HG02571 (cell line): ENCODE results near the gene MCF2L.

Source experiments
- ATAC-seq: cut with Tn5 transposase; IDR thresholded peaks from one replicate; pipeline ENCODE4 v1.9.1; 2021; ENCODE audit warnings: mild to moderate bottlenecking, moderate library complexity; ENCODE audit not compliant: unreplicated experiment

MCF2L gene

DNA sequence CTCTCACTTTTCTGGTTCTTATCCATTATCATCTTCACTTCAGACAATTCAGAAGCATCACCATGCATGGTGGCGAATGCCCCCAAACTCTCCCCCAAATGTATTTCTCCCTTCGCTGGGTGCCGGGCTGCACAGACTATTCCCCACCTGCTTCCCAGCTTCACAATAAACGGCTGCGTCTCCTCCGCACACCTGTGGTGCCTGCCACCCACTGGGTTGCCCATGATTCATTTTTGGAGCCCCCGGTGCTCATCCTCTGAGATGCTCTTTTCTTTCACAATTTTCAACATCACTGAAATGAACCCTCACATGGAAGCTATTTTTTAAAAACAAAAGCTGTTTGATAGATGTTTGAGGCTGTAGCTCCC, 150.8 kb downstream of the MCF2L start:
- no peak for ATAC-seq

DNA sequence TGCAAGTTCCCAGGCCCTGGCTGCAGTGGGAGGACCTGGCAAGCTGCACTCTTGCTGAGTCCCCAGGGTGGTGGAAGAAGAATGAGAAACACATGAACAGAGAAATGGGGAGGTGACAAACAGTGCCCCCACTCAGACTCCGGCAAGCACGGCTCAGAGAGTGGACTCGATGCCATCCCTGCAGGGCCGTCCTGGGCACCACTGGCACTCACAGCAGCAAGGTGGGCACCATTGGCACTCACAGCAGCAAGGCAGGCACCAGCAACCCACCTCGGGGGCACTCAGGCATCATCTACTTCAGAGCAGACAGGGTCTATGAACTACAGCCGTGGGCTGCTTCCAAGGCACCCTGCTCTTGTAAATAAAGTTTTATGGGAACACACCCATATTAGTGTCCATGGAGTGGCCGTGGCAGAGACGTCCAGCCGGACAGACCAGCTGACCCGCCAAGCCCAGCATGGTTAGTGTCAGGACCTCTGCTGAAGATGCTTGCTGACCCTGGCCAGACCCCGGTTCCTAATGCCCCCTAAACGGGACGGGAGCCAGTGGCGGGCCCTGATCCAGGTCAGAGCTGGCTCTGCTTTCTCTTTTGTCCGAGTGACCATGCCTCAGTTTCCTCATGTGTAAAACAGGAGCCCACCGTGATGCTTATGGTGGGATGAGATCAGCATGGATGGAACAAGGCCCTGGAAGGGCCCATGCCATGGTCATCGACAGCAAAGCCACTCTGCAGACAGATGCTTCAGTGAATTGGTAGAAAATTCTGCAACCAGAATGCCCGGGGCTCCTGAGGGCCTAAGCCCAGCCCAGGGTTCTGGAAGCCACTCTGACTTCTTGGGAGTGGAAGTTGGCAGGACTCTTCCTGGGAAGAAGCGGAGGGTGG, 151.5 kb downstream of the MCF2L start:
- ATAC-seq, result no peak

DNA sequence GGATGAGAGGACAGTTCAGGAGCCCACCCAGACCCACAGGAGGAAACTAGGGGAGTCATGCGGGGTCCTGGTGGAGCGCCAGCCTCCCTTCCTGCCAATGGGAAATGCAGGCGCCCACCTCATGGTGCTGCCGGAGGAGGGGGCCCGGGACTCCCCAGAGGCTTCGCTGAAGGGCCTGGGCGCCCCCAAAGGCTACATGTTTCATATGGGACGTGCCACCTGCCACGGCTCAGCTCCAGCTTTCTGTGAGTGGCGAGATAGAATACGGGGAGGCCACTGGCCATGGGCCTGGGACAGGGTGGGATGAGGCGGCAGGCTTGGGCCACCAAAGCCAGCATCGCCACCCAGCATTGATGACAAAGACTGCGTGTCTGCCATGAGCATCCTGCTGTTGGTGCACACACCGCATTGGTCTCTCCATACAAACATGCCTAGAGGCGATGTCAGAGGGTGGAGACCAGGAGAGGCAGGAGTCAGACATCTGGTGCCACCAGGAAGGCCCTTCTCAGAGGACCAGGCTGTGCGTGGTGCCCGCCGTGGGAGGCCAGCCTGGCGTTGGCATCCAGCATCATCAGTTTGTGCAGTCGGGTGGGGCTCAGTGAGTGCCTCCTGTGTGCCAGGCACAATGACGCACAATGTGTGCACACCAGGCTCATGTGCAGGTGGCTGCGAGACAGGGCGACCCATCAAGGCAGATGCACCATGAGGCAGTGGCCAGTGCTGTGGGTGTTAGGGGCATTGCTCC, 152.3 kb downstream of the MCF2L start:
- ATAC-seq, result no peak

DNA sequence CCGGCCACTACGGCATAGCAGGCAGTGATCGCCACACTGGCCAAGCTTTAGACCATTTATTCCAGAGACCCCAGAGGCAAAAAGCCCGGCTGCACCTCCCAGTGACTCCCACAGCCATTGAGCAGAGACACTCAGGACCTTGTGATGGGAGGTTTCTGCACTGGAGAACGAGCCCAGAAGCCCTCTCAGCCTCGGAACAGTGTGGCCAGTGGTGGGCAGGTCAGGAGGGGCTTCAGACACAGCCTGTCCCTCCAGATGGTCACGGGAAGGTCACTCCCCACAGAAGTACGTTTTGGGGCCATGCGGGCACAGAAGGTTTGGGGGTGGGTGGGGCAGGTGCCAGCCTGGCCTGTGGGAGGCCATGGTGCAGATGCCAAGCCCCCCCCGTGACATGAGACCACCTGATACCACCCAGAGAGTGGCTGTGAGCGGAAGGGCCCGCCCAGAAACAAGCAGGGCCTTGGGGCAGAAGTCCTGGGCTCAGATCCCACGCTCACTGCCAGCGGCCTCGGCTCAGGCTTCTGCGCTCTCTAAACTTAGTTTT, 153.0 kb downstream of the MCF2L start:
- ATAC-seq, result no peak

DNA sequence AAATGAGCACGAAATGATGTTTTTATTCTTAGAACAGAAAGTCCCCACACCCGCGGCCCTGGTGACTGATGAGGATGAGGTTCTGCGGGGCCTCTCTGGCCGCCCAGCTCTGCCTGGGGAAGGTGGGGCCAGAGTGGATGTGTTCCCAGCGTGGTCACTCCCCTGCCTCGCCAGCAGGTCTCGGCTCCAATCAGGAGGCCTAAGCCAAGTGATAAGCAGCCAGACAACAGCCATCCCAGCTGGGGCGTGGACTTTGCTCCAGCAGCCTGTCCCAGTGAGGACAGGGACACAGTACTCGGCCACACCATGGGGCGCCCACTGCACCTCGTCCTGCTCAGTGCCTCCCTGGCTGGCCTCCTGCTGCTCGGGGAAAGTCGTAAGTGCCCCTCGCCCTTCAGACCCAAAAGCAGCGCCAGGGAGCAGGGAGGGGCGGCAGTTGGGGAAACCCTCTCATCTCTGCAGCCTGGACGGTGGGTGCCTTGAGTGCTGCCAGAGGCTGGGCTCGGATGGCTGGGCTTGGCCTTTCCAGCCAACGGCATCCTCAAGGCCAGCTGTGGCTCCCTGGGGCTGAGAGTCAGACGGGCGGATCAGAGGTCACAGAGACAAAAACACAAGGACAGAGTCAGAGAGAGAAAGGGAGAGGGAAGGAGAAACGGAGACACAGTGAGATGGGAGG, 153.7 kb downstream of the MCF2L start, which contains the start of gene F10:
TSS of gene F10 (plus strand) at position 250 of the 676 bp plus-strand sequence. CDS start at position 307, 57 bp downstream.
- no peak for ATAC-seq

DNA sequence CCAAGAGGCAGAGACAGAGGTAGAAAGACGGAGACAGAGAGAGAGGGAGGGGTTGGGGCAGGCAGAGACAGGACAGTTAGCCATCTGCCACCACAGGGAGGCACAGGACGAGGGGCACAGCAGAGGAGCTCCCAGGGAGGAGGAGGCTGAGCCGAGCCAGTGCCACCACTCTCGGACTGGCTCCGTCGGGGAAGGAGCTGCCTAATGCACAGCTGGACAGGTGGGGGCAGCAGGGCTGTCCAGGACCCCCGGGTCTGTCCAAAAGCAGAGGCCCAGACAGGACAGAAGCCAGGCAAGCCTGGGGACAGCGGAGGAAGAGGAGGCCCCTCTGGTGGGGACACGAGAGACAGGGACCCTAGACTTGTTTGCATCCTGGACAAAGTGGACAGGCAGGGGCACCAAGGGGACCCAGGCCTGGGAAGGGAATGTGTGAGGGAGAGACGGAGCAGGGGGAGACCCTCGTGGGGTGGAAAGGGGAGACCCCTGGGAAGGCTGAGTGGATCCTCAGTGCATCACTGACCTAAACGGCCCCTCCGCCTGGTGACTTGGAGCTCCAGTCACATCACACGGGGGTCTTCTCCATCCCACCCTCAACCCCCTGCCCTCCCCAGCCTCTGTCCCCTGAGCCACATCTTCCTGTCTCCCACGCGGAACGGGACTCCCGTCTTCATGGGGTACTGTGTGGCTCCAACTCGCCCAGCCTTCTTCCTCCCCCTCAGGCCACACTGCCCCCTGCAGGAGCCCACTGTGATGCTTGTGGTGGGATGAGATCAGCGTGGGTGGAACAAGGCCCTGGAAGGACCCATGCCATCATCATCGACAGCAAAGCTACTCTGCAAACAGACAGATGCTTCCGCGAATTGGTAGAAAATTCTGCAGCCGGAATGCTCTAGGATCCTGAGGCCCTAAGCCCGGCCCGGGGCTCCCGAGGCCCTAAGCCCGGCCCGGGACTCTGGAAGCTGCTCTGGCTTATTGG, 154.5 kb downstream of the MCF2L start:
- ATAC-seq, result no peak

DNA sequence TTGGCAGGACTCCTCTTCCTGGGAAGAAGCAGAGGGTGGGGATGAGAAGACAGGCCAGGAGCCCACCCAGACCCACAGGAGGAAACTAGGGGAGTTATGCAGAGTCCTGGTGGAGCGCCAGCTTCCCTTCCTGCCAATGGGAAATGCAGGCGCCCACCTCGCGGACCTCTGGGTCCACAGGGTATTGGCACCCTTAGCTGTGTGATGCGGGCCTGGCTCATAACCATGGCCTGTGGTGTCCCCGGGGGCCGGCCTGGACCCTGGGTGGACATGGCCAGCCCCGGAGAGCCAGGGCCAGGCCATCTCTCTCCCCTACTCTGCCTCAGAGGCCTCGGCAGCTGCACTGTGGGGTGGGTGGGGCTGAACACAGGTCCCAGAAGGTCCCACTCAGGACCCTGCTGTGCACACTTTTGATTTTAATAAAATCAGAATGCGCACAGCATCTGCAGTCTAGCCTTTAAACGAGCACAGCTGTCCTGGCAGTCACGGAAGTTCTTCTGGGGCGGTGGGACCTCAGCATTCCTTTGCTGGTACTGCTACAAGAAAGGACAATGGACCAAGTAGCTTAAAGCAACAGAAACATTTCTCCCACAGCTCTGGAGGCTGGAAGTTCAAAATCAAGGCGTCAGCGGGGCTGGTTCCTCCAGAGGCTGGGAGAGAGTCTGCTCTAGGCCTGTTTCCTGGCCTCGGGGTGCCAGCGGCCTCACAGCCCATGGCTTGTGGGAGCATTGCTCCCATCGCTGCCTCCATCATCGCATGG, 155.4 kb downstream of the MCF2L start:
- no peak for ATAC-seq

DNA sequence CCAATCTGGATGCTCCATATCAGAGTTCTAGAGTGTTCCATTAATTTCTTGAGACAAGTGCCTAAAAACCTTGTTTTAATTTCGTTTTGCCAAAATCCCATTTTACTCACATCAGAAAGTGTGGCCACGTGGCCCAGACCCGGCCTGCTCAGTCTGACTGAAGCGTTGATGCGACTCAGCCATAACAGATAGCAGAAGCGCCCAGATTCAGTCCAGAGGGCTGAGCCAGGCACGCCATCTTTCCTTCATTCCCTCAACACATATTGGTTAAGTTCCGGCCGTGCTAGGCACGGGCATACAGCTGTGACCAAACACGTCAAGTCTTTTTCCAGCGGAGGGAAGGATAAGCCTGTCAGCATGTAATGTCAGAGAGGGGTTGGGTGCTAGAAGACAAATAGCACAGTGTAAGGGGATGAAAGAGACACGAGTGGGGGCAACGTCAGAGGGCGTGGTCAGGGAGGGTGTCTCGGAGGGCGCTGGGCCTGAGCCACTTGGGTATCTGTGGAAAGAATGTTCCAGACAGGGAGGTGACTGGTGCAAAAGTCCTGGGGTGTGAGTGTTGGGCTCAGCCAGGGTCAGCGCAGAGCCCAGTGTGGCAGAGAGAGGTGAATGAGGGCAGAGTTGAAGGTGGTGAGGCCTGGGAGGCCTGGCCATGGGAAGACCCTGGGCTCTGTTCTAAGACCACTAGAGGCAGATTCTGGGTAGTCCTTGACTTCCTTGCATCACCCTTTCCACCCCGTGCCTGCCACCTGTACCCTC, 156.7 kb downstream of the MCF2L start:
- no peak for ATAC-seq

DNA sequence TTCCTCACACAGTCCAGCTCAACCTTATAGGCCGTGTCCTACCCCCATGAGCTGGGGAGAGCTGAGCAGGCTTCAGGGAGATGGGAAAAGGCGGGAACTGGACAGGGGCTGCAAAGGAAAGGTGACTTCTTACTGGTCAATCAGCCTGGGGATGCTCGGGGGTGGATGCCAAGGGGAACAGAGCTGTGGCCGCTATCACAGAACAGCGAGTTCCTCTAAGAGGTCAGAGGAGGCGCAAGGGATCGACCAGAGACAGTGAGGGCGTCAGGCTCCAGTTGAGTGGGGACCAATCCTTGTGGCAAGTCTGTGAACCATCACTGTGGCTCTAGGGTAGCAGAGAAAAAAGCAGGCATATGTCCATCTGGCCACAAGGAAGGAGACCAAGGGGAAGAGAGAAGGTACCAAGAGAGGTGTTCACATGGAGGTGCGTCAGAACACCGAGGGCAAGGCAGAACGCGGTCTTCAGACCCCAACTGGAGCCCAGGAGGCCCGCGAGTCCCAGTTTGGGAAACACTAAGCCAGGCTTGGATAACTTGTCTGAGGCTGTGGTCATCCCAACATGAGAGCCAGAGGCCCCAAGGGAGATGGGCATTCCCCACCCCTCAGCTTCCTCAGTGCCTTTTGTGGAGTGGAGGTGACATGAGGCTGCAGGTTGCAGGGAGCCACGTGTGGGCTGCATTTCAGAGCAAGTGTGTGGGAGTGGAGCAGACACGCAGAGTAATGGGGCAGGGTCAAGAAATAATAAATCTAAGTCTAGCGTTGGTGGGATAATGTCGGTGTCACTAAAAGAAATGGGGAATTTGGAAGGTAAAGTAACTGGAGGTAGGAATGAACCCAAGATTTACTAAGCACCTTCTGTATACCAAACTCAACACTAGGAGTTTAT, 157.5 kb downstream of the MCF2L start:
- ATAC-seq, result no peak

DNA sequence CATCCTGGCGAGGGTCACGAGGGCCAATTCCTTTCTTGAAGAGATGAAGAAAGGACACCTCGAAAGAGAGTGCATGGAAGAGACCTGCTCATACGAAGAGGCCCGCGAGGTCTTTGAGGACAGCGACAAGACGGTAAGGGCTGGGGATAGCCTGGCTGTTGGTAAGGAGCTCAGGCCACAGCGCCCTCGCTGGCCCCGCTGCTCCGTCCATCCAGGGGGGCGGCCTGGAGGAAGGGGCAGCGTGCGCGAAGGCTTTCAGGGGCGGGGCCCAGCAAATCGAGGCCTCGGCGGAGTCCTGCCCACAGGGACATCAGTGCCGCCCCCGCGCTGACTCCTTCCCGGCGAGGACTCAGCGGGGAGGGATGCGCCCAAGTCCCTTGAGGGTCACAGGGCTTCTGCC, 160.5 kb downstream of the MCF2L start:
- no peak for ATAC-seq

DNA sequence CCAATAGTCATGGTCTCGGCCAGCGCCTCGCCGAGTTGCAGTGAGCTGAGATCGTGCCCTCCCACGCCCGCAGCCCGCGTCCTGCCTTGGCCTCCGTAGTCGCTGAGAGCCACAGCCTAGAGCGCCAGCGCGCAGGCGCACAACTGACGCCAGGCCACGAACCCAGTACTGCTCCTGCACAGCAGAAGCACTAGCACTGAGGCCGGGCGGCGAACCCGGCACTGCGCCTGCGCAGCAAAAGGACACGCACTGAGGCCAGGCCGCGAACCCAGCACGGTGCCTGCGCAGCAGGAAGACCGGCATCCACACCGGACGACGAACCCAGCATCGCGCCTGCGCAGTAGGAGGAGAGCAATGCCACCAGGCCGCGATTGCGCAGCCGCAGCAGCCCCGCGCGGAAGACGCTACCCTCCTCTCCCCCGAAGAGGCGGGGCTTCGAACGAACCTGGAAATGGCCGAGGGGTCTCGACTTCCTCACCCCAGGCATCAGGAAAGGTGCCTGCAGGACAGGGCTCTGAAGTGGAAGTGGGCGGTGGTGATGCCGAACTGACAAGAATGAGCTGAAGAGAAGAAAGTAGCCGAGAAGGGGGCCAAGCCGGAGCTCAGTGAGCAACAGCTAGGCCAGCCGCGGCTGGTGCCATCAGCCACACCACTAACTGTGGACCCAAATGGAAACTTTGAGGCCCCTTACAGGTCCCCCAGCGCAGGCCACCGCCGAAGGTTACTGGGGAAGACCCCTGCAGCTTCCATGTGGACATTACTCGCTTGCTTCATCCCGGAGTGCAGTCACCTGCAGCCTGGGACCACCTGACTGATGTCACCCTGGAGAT, 161.1 kb downstream of the MCF2L start:
- no peak for ATAC-seq

DNA sequence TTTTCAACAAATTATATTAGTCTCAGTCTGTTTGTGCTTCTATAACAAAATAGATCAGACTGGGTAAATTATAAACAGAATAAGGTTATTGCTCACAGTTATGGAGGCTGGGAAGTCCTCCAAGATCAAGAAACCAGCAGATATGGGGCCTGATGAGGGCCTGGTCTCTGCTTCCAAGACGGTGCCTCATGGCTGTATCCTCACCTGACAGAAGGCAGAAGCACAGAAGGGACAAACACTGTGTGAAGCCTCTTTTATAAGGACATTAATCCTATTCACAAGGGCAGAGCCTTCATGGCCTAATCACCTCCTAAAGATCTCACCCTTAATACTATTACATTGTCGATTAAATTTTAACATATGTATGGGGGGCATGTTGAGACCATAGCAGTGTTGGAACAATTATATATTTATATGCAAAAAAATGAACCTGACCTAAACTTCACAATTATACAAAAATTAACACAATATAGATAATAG, 166.3 kb downstream of the MCF2L start:
- ATAC-seq, result no peak

DNA sequence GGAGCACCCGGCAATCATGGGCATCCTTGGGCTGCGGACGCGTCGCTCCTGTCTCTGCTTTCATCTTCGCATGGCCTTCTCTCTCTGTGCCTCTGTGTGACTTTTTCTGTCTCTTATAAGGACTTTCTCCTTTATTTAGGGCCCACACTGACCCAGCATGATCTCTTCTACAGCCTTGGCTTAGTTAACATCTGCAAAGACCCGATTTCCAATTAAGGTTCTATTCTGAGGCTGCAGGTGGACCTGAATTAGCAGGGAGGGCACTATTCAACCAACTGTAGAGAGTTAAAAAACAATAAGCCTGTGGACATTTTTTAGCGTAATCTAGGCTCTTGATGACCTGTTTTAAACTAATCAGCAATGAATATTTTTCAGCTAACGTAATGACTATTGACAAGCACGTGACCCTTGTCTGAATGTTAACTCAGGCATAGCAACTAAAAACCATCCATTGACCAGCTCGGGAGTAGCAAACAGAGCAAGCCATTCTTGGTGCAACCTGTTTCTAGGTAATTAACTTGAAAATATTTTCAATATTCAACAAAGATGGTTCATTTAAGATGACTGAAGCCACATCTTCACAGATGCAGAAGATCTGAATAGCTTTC, 168.8 kb downstream of the MCF2L start:
- no peak for ATAC-seq

DNA sequence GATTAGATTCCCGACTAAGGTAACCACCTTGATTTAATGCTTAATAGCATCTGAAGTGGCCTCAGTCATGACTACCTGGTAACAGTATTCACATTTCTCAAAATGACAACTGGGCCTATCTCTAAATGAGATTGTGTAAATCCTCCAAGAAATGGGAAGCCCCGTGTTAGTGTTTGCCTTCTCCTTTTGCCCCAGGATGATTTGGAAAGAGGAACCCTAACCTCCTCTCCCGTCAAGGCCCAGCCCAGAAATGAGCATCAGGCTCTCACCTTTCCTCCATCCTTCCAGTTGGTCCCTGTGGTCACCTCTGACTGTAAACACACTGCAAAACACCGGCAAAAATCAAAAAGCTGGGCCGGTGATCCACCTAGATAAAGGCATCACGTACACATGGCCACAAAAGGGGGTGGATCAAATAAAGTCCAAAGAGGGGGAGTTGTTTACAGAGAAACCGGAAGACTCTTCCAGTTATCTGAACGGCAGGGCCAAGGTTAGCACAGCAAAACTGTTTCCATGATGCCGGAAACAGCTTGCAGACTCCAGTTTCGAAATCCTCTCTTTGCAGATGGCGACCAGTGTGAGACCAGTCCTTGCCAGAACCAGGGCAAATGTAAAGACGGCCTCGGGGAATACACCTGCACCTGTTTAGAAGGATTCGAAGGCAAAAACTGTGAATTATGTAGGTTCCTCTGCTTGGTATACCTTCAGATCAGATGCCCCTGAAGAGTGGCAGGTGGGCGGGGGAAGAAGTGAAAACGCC, 170.0 kb downstream of the MCF2L start:
- ATAC-seq, result no peak

DNA sequence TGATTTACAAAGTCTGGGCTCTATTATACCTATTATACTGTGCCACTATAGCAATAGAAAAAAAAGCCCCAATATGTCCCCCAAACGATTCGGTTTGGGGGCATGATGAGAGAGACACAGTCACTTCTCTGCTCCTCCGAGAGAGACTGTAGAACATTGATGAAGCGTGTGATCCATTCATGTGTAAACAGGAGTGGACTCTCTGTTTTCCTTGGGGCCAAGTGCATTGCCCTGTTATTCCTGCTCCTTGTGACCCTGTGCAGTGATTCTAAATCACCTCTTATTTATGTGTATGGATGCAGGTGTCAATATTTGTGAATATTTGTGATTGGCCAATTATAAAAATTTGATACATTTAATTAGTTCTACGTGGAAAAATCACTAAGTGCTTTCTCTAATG, 170.6 kb downstream of the MCF2L start:
- no peak for ATAC-seq
